Esophagus (tissue), 2 donors: ENCODE data around the gene RPL19. TPM values are rescaled to one million over a fixed set of nuclear protein-coding genes. Genes with fewer than 3 reads are reported as not detected.
A peak's percentile ranks its signal among the peaks of the same experiment; 100 is the strongest.

Source experiments
- H3K27ac ChIP-seq, 2 donors: one replicate each; pipeline ENCODE4 v1.5.1; 2013; ENCODE audit warnings: low read depth in 2 of 2, mild to moderate bottlenecking in 2 of 2, inconsistent platforms in 1 of 2, low read length in 1 of 2, moderate library complexity in 1 of 2
- H3K27me3 ChIP-seq, 2 donors: one replicate each; pipeline ENCODE4 v1.6.1; 2013; ENCODE audit warnings: low read length in 2 of 2, control low read depth in 1 of 2, mild to moderate bottlenecking in 1 of 2; ENCODE audit not compliant: insufficient read depth in 2 of 2, control insufficient read depth in 1 of 2
- H3K36me3 ChIP-seq, 2 donors: one replicate each; pipeline ENCODE4 v1.6.1; 2013; ENCODE audit warnings: low read length in 1 of 2; ENCODE audit not compliant: control insufficient read depth in 2 of 2, insufficient read depth in 2 of 2
- H3K4me1 ChIP-seq, 2 donors: one replicate each; pipeline ENCODE4 v1.6.1; 2013; ENCODE audit warnings: low read length in 1 of 2; ENCODE audit not compliant: control insufficient read depth in 2 of 2, insufficient read depth in 2 of 2
- H3K4me3 ChIP-seq, 2 donors: one replicate each; pipeline ENCODE4 v1.5.1; 2013; ENCODE audit warnings: low read length in 2 of 2, mild to moderate bottlenecking in 2 of 2, low read depth in 1 of 2, moderate library complexity in 1 of 2
- H3K9me3 ChIP-seq, 2 donors: one replicate each; pipeline ENCODE4 v1.6.1; 2013; ENCODE audit warnings: mild to moderate bottlenecking in 2 of 2, low read depth in 1 of 2, low read length in 1 of 2, moderate library complexity in 1 of 2; ENCODE audit not compliant: control insufficient read depth in 2 of 2, insufficient read depth in 1 of 2
- WGBS, 2 donors: extraction: QIAGEN DNeasy Blood & Tissue Kit; methylation state at CpG; one replicate each; pipeline ENCODE4 v1.1.7; 2013; 5-methylcytosine and 5-hydroxymethylcytosine counted together
- polyA plus RNA-seq, 2 donors: library from polyadenylated mRNA; stranded (reverse); fragments of 200-250 nt; gene quantifications; one replicate each; pipeline ENCODE4 v1.2.3, GENCODE V29; 2013
- donor health status: healthy with polysubstance abuse.
- donor health status: Bipolar disorder and iron deficiency.

The RPL19 gene
- polyA plus RNA-seq, 2 donors = 2,441 to 3,049 TPM

- Histone ChIP-seq H3K9me3 (no peaks in the 10 kb centered on the region), H3K4me1 (peaks cover 6 to 8% of the 10 kb centered on the region in 2 donors), H3K27me3 (peaks cover 0 to 11% of the 10 kb centered on the region in 2 donors), H3K27ac (no peak overlapping the region), H3K4me3 (no peak overlapping the region), H3K36me3 (no peaks in the 10 kb centered on the region)
- 60 to 63% methylated on average over 2 of the region's 2 CpGs for WGBS, 2 donors
Observed at GRCh38 chr17:39227364-39227919, 27.4 kb downstream of the RPL19 start.

GRCh38 chr17:39229274-39229913, 29.3 kb downstream of the RPL19 start:
- Histone ChIP-seq H3K4me1 (peaks cover 6 to 8% of the 10 kb centered on the region in 2 donors), H3K36me3 (no peaks in the 10 kb centered on the region), H3K27me3 (peaks cover 0 to 11% of the 10 kb centered on the region in 2 donors), H3K4me3 (no peak overlapping the region), H3K9me3 (no peaks in the 10 kb centered on the region), H3K27ac (peak overlapping the region in 1 of 2 donors; percentile 51)
- 63 to 66% methylated on average over 11 of the region's 11 CpGs for WGBS, 2 donors

- H3K4me1 ChIP-seq = peaks cover 3% of the 10 kb centered on the region in 2 donors
- H3K27ac ChIP-seq = no peak overlapping the region
- peaks cover 0 to 6% of the 10 kb centered on the region in 2 donors for H3K27me3 ChIP-seq
- 55 to 78% methylated on average over 1 of the region's 1 CpG for WGBS, 2 donors
- no peaks in the 10 kb centered on the region for H3K36me3 ChIP-seq
- H3K9me3 ChIP-seq = no peaks in the 10 kb centered on the region
- H3K4me3 ChIP-seq = no peak overlapping the region
Observed at GRCh38 chr17:39230361-39230760, 30.3 kb downstream of the RPL19 start.

GRCh38 chr17:39231091-39231561, 31.0 kb downstream of the RPL19 start:
- no peaks in the 10 kb centered on the region for H3K27me3 ChIP-seq
- H3K4me3 ChIP-seq = no peak overlapping the region
- WGBS, 2 donors = 30 to 52% methylated on average over 10 of the region's 10 CpGs
- peaks cover 0 to 2% of the 10 kb centered on the region in 2 donors for H3K4me1 ChIP-seq
- no peak overlapping the region for H3K27ac ChIP-seq
- H3K9me3 ChIP-seq = no peaks in the 10 kb centered on the region
- no peaks in the 10 kb centered on the region for H3K36me3 ChIP-seq

- no peak overlapping the region for H3K4me3 ChIP-seq
- no peak overlapping the region for H3K27ac ChIP-seq
- 11 to 12% methylated on average over 22 of the region's 22 CpGs for WGBS, 2 donors
- no peaks in the 10 kb centered on the region for H3K27me3 ChIP-seq
- H3K9me3 ChIP-seq = no peaks in the 10 kb centered on the region
- H3K4me1 ChIP-seq = peaks cover 0 to 2% of the 10 kb centered on the region in 2 donors
- H3K36me3 ChIP-seq = no peaks in the 10 kb centered on the region
Observed at GRCh38 chr17:39231591-39232551, 31.8 kb downstream of the RPL19 start.

- Histone ChIP-seq H3K4me3 (no peak overlapping the region), H3K27ac (no peak overlapping the region), H3K36me3 (no peaks in the 10 kb centered on the region), H3K9me3 (no peaks in the 10 kb centered on the region), H3K27me3 (no peaks in the 10 kb centered on the region), H3K4me1 (peaks cover 0 to 5% of the 10 kb centered on the region in 2 donors)
- 25 to 31% methylated on average over 18 of the region's 18 CpGs for WGBS, 2 donors
Observed at GRCh38 chr17:39235555-39236449, 35.7 kb downstream of the RPL19 start.

- no peak overlapping the region for H3K27ac ChIP-seq
- H3K4me1 ChIP-seq = peaks cover 0 to 5% of the 10 kb centered on the region in 2 donors
- H3K27me3 ChIP-seq = no peaks in the 10 kb centered on the region
- H3K4me3 ChIP-seq = no peak overlapping the region
- no peaks in the 10 kb centered on the region for H3K9me3 ChIP-seq
- no peaks in the 10 kb centered on the region for H3K36me3 ChIP-seq
- 38 to 41% methylated on average over 5 of the region's 5 CpGs for WGBS, 2 donors
Observed at GRCh38 chr17:39236450-39236927, 36.4 kb downstream of the RPL19 start.

GRCh38 chr17:39236981-39237441, 36.9 kb downstream of the RPL19 start:
- H3K27ac ChIP-seq = no peak overlapping the region
- WGBS, 2 donors = 69 to 82% methylated on average over 6 of the region's 6 CpGs
- peaks cover 0 to 5% of the 10 kb centered on the region in 2 donors for H3K4me1 ChIP-seq
- no peaks in the 10 kb centered on the region for H3K27me3 ChIP-seq
- H3K9me3 ChIP-seq = no peaks in the 10 kb centered on the region
- H3K36me3 ChIP-seq = no peaks in the 10 kb centered on the region
- no peak overlapping the region for H3K4me3 ChIP-seq
